ENCODE measurements around the gene S100A5. TPM values are rescaled to one million over a fixed set of nuclear protein-coding genes. Genes with fewer than 3 reads are reported as not detected.
"Not testable (repeated sequence)": the region's sequence is repeated elsewhere in the genome, so short reads cannot be mapped to it uniquely, and the experiment has no call there.

Gene S100A5
- polyA plus RNA-seq, 2 of the 4 experiments (the other 2 are of a cell fraction): 0.45 to 0.68 TPM

DNA sequence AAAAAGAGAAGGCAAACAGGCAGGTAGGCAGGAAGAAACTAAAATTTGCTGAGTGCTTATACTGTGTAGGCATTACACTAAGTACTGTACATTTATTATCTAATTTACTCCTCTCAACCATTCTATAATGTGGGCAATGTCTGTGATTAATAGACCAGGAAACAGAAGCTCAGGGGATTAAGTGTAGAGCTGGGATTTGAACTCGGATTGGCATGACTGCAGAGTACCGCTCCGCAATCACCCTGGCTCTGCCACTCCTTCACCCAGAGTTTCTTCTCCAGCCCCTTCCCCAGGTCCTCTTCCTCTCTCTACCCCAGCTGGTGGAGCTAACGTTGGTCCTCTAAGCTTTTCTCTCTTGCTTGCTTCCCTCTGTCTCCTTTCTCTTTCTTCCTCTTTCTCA, 36.4 kb upstream of the S100A5 start (continued):
- TF ChIP-seq, protein P1, sequence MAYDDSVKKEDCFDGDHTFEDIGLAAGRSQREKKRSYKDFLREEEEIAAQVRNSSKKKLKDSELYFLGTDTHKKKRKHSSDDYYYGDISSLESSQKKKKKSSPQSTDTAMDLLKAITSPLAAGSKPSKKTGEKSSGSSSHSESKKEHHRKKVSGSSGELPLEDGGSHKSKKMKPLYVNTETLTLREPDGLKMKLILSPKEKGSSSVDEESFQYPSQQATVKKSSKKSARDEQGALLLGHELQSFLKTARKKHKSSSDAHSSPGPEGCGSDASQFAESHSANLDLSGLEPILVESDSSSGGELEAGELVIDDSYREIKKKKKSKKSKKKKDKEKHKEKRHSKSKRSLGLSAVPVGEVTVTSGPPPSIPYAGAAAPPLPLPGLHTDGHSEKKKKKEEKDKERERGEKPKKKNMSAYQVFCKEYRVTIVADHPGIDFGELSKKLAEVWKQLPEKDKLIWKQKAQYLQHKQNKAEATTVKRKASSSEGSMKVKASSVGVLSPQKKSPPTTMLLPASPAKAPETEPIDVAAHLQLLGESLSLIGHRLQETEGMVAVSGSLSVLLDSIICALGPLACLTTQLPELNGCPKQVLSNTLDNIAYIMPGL (CRISPR knock-in tag; IDR thresholded peaks at IDR 0.05; ENCODE audit: borderline replicate concordance): no peak
- TF ChIP-seq, protein P2, sequence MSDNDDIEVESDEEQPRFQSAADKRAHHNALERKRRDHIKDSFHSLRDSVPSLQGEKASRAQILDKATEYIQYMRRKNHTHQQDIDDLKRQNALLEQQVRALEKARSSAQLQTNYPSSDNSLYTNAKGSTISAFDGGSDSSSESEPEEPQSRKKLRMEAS (IDR thresholded peaks at IDR 0.05): no peak
- TF ChIP-seq ZFP36 (IDR thresholded peaks at IDR 0.05; ENCODE audit: borderline replicate concordance, partially characterized antibody): no peak

DNA sequence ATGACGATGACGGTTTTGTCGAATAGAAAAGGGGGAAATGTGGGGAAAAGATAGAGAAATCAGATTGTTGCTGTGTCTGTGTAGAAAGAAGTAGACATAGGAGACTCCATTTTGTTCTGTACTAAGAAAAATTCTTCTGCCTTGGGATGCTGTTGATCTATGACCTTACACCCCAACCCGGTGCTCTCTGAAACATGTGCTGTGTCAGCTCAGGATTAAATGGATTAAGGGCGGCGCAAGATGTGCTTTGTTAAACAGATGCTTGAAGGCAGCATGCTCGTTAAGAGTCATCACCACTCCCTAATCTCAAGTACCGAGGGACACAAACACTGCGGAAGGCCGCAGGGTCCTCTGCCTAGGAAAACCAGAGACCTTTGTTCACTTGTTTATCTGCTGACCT, 34.8 kb upstream of the S100A5 start:
- H3K9me3 ChIP-seq; POLR2A ChIA-PET; DNase-seq (ENCODE audit: low read depth in 1 of 2, low spot score in 1 of 2); H3K4me2 ChIP-seq; H3K4me3 ChIP-seq; ATAC-seq; H3K27ac ChIP-seq; FAIRE-seq: not testable (repeated sequence)
- peaks cover 27% of the 10 kb centered on the region for H3K4me1 ChIP-seq
- WGBS (ENCODE audit: missing lambda C conversion rate): 88% methylated on average over 10 of the region's 10 CpGs
- CTCF ChIA-PET: interaction anchor here (0.8 to 4.3 kb wide), 7 partner anchors 15 to 103 kb away, joined by 3 to 29 read pairs (median 4); partner anchors contain the start of genes ILF2, NPR1, S100A1 and S100A13

DNA sequence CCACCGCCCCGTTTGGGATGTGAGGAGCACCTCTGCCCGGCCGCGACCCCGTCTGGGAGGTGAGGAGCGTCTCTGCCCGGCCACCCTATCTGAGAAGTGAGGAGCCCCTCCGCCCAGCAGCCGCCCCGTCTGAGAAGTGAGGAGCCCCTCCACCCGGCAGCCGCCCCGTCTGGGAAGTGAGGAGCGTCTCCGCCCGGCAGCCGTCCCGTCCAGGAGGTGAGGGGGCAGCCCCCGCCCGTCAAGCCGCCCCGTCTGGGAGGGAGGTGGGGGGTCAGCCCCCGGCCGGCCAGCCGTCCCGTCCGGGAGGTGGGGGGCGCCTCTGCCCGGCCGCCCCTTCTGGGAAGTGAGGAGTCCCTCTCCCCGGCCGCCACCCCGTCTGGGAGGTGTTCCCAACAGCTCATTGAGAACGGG, 34.4 kb upstream of the S100A5 start:
- CTCF ChIA-PET: interaction anchor here (3.2 to 4.3 kb wide), 2 partner anchors 41 to 52 kb away, joined by 28 to 29 read pairs; partner anchors contain the start of genes S100A1, S100A13 and S100A6
- 90% methylated on average over 5 of the region's 35 CpGs for WGBS (ENCODE audit: missing lambda C conversion rate)
- peaks cover 27% of the 10 kb centered on the region for H3K4me1 ChIP-seq

DNA sequence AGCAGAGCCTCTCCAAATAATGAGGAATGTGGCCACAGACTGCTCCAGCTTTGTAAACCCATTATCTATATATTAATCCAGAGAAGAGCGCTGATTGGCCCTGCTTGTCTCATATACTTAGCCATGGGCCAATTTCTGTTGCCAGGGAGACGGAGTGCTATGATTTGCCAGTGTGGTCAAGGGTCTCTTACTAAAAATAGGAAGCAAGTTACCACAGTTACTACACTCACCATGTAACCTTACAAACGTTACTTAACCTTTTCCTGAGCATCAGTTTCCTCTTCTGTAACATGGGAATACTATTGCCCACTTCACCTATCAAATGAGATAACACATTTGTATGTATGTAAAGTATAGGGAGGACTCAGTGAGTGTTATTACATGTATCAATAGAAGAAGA, 32.6 kb upstream of the S100A5 start:
- no peak overlapping the region for H3K4me3 ChIP-seq
- CTCF ChIA-PET: interaction anchor here (0.6 to 7.5 kb wide), 38 partner anchors 8 to 413 kb away, joined by 3 to 471 read pairs (median 11); partner anchors contain the start of genes CHTOP, PGLYRP4, RAB13 and S100A1
- H3K9me3 ChIP-seq: no peaks in the 10 kb centered on the region
- no peak overlapping the region for H3K4me2 ChIP-seq
- FAIRE-seq (no peak), DNase-seq (ENCODE audit: low read depth in 1 of 2, low spot score in 1 of 2) (no peak), ATAC-seq (no peak)
- POLR2A ChIA-PET: interaction anchor here (1.4 to 3.4 kb wide), 5 partner anchors 38 to 99 kb away, joined by 6 to 24 read pairs (median 12); partner anchors contain the start of genes CHTOP, S100A13 and S100A6
- H3K4me1 ChIP-seq: peaks cover 27% of the 10 kb centered on the region
- 75% methylated on average over 3 of the region's 3 CpGs for WGBS (ENCODE audit: missing lambda C conversion rate)
- no peak overlapping the region for H3K27ac ChIP-seq
- TF ChIP-seq RCOR1 (IDR thresholded peaks at IDR 0.05; ENCODE audit: low read depth, low read length): no peak
- TF ChIP-seq, protein P3, sequence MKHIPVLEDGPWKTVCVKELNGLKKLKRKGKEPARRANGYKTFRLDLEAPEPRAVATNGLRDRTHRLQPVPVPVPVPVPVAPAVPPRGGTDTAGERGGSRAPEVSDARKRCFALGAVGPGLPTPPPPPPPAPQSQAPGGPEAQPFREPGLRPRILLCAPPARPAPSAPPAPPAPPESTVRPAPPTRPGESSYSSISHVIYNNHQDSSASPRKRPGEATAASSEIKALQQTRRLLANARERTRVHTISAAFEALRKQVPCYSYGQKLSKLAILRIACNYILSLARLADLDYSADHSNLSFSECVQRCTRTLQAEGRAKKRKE (CRISPR knock-in tag; IDR thresholded peaks at IDR 0.05; ENCODE audit: low read depth): no peak
- TF ChIP-seq FOXS1 (CRISPR knock-in tag; IDR thresholded peaks at IDR 0.05): no peak
- TF ChIP-seq FOSB (CRISPR knock-in tag; IDR thresholded peaks at IDR 0.05): no peak
- TF ChIP-seq MYC (IDR thresholded peaks at IDR 0.05; ENCODE audit: borderline replicate concordance, low read length): no peak
- no peak for TF ChIP-seq NR3C1 (IDR thresholded peaks at IDR 0.05)
- TF ChIP-seq ESRRA (IDR thresholded peaks at IDR 0.05; ENCODE audit: borderline replicate concordance, low read length): no peak

More for the DNA sequence above, 34.4 kb upstream of the S100A5 start:
- DNase-seq (ENCODE audit: low read depth in 1 of 2, low spot score in 1 of 2); ATAC-seq; H3K4me2 ChIP-seq; H3K9me3 ChIP-seq; H3K4me3 ChIP-seq; POLR2A ChIA-PET; FAIRE-seq; H3K27ac ChIP-seq: not testable (repeated sequence)

DNA sequence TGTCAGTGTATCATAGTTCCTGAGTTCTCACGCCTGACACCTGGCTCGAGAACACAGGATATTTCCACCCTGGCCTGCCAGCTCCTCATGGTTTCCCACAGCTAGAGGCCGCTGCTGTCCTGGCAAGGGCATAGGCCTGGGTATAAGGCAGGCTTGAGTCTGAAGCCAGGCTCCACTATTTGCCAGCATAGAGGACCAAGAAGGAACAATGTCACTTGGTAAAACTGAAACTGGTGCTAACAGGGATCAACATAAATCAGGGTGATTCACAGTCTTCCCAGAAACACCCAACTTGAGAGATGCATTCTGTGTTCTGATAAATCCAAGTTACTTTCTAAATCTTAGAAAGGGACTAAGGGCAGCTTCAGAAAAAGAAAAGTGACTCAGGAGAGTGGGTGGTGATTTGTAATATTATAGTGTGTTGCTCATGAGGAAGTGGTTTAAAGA, 31.9 kb upstream of the S100A5 start:
- Histone ChIP-seq H3K4me1 (peaks cover 27% of the 10 kb centered on the region), H3K4me2 (0 out of 3 replicates have a peak overlapping the region, but pooled peaks have one; percentile 27), H3K9me3 (no peaks in the 10 kb centered on the region), H3K4me3 (no peak overlapping the region), H3K27ac (peak overlapping the region in 1 of 2 experiments; percentile 39; a peak in 1 of 6 replicates)
- no peak for TF ChIP-seq ZNF302 (CRISPR knock-in tag; IDR thresholded peaks at IDR 0.05)
- TF ChIP-seq SMC3 (IDR thresholded peaks at IDR 0.05): peak; percentile 87
- TF ChIP-seq, protein P2 (IDR thresholded peaks at IDR 0.05): peak; percentile 51
- no peak for TF ChIP-seq TP53 (CRISPR knock-in tag; IDR thresholded peaks at IDR 0.05)
- TF ChIP-seq, protein P4, sequence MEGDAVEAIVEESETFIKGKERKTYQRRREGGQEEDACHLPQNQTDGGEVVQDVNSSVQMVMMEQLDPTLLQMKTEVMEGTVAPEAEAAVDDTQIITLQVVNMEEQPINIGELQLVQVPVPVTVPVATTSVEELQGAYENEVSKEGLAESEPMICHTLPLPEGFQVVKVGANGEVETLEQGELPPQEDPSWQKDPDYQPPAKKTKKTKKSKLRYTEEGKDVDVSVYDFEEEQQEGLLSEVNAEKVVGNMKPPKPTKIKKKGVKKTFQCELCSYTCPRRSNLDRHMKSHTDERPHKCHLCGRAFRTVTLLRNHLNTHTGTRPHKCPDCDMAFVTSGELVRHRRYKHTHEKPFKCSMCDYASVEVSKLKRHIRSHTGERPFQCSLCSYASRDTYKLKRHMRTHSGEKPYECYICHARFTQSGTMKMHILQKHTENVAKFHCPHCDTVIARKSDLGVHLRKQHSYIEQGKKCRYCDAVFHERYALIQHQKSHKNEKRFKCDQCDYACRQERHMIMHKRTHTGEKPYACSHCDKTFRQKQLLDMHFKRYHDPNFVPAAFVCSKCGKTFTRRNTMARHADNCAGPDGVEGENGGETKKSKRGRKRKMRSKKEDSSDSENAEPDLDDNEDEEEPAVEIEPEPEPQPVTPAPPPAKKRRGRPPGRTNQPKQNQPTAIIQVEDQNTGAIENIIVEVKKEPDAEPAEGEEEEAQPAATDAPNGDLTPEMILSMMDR (IDR thresholded peaks at IDR 0.05): peak; percentile 92
- TF ChIP-seq KDM1A (IDR thresholded peaks at IDR 0.05; ENCODE audit: low read depth): no peak
- TF ChIP-seq PHF8 (IDR thresholded peaks at IDR 0.05; ENCODE audit: borderline replicate concordance, low read depth): no peak
- TF ChIP-seq, protein P5, sequence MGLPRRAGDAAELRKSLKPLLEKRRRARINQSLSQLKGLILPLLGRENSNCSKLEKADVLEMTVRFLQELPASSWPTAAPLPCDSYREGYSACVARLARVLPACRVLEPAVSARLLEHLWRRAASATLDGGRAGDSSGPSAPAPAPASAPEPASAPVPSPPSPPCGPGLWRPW (IDR thresholded peaks at IDR 0.05): no peak
- no peak for TF ChIP-seq RFX5 (IDR thresholded peaks at IDR 0.05)
- no peak for TF ChIP-seq FOSB (CRISPR knock-in tag; IDR thresholded peaks at IDR 0.05)
- TF ChIP-seq RAD21 (conservative IDR thresholded peaks at IDR 0.05 in 1 of 2, IDR thresholded peaks at IDR 0.05 in 1 of 2): peak; percentile 95 to 99
- WGBS (ENCODE audit: missing lambda C conversion rate): 2% methylated on average over 3 of the region's 3 CpGs
- ATAC-seq (peak; percentile 78 to 84), DNase-seq (ENCODE audit: low read depth in 1 of 2, low spot score in 1 of 2) (peak; percentile 78 to 86), FAIRE-seq (no peak)
- ChIA-PET CTCF (interaction anchor here (0.6 to 7.5 kb wide), 56 partner anchors 9 to 1592 kb away, joined by 3 to 471 read pairs (median 6); partner anchors contain the start of genes CHTOP, NPR1, PGLYRP4 and RAB13), POLR2A (interaction anchor here (0.5 to 3.4 kb wide), 9 partner anchors 37 to 99 kb away, joined by 3 to 24 read pairs (median 7); partner anchors contain the start of genes CHTOP, S100A13, S100A16 and S100A6)
